Islet of Langerhans (tissue), 1 donor: ENCODE measurements around the gene MAPKAPK2.
"Not testable (repeated sequence)": the region's sequence is repeated elsewhere in the genome, so short reads cannot be mapped to it uniquely, and the experiment has no call there.

Experiments
- FAIRE-seq: peaks from one replicate; lab custom pipeline; 2011; peaks lifted over from hg19 to GRCh38; lab: Jason Lieb, UNC

MAPKAPK2 gene

GRCh38 chr1:206778031-206778430 is 93.3 kb downstream of the MAPKAPK2 start:
- FAIRE-seq: no peak

GRCh38 chr1:206778911-206779310 is 94.2 kb downstream of the MAPKAPK2 start:
- not testable (repeated sequence) for FAIRE-seq

- FAIRE-seq: no peak
Observed at GRCh38 chr1:206779638-206780037, 94.9 kb downstream of the MAPKAPK2 start.

- no peak for FAIRE-seq
Observed at GRCh38 chr1:206782448-206782847, 97.7 kb downstream of the MAPKAPK2 start.

GRCh38 chr1:206783506-206783905 is 98.8 kb downstream of the MAPKAPK2 start:
- no peak for FAIRE-seq
